Suppressor macrophage (primary cell): ENCODE measurements around the gene GK.
"Not testable (repeated sequence)": the region's sequence is repeated elsewhere in the genome, so short reads cannot be mapped to it uniquely, and the experiment has no call there.

Experiments used
- DNase-seq, 4 experiments: peaks; one replicate each; pipeline ENCODE4 v3.0.0-alpha.2; 2020 to 2022
- total RNA-seq, 17 experiments: gene quantifications; one replicate each; lab custom pipeline; 2026; ENCODE audit warnings: mixed read lengths in 6 of 17, inconsistent platforms in 3 of 17; lab: John Stamatoyannopoulos, UW

The GK gene
- total RNA-seq = 23.1 to 118 (median 32.7) reads per million in 17 experiments

- DNase-seq = peak in 3 of 4 experiments; percentile 19 to 44 (median 24)
Observed at GRCh38 chrX:30653415-30654131, at the start of gene GK. TSS of gene GK (plus strand) at chrX:30653423. CDS start at chrX:30653538, 115 bp downstream.

- no peak for DNase-seq
Observed at GRCh38 chrX:30607155-30607554, 46.1 kb upstream of the GK start.

GRCh38 chrX:30610026-30610425, 43.2 kb upstream of the GK start:
- peak in 1 of 4 experiments; percentile 60 for DNase-seq

DNA sequence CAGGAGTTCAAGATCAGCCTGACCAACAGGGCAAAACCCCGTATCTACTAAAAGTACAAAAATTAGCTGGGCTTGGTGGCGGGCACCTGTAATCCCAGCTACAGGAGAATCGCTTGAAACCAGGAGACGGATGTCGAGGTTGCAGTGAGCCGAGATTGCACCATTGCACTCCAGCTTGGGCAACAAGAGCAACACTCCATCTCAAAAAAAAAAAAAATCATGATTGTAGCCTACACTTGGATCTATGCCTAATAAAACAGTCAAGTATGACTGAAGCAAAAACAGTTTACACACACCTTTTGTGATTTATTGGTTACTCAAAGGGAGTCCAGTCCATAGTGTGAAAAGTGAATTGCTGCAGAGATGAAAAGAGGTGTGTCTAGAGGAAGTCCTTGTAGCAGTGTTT, 41.0 kb upstream of the GK start:
- peak in 1 of 4 experiments; percentile 7 for DNase-seq

GRCh38 chrX:30613721-30614120, 39.5 kb upstream of the GK start:
- DNase-seq = peak; percentile 44 to 93 (median 74)

DNA sequence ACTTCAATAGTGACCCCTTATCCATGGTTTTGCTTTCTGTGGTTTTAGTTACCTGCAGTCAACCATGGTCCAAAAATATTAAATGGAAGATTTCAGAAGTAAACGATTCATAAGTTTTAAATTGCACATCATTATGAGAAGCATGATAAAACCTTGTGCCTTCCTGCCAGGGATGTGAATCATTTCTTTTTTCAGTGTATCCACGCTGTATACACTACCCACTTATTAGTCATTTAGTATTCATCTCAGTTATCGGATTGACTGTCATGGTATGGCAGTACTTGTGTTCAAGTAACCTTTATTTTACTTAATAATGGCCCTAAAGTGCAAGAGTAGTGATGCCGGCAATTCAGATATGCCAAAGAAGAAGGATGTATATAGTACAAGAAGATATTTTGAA, 38.0 kb upstream of the GK start:
- peak in 1 of 4 experiments; percentile 62 for DNase-seq

GRCh38 chrX:30618160-30618765, 35.0 kb upstream of the GK start:
- DNase-seq = peak; percentile 33 to 67 (median 52)

- no peak for DNase-seq
Observed at GRCh38 chrX:30620125-30620524, 33.1 kb upstream of the GK start.

GRCh38 chrX:30620980-30621618, 32.1 kb upstream of the GK start:
- peak; percentile 59 to 83 (median 78) for DNase-seq

DNA sequence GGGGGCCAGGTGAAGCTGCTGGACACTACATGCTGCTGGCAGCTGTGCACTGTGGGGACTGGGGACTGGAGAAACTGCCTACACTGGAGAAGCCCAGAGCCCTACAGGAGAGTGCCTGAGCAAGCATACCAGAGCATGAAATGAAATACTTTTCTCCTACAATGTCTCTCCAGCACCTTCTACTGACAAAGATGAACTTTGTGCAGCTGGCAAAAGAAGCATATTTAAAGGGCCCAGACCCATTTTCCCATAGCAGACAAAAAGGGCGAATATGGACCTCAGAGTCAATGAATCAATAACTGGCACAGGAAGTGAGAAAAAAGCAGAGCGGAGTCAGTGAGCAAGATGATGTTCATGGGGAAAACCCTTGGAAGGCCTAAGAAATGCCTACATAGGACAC, 30.9 kb upstream of the GK start:
- DNase-seq = no peak

DNA sequence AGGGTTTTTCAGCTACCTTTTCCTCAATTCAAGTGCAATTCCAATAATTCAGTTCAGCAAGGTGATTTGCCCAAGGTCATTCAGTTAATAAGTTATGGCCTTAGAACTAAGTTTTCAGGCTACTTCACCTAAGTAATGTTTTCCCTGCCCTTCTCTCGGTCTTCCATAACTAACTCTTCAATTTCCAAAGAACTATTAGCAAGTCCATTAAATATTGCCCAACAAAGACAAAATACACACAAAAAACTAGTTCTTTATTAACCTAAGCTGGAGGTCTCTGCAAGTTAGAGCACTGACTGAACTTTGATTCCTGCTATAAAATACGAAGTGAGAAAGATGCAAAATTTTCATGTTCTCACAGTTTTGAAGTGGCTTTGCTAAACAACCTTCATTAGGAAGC, 26.8 kb upstream of the GK start:
- no peak for DNase-seq

DNA sequence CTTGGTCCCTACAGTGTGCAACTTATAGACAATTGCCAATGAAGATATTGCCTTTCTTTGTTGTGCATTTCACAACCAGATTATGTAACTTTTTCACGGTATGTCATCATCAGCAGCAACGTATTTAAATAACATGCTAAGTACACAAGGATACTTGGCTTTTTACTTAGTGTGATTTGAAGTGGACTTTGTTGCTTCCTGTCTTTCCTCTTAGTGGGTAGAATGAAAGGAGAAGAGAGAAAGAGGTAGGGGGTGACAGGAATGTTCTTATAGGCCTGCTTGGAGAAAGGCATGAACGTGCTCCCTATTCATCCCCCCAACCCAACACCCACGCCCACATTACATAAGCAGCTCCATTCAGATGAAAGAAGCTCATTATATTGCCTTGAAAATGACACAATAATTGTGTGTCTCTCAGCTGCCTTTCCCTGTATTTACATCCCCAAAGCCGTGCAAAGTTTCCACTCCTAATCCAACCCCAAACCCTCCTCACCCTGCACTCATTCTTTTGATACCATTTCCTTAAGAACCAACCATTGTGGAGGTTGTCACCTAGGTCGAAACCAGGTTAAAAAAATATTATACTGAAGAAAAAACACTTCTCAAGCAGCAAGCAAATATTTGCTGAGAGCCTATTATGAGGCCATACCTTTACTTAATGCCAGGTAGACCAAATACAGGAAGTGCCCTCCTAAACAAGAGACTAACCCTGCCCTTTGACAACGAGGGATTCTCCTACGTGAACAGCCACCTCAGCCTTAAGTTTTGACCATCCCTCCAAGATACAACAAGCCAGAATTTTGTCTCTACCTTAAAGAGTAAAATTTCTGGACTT, 25.2 kb upstream of the GK start:
- DNase-seq = peak in 3 of 4 experiments; percentile 16 to 53 (median 45)

DNA sequence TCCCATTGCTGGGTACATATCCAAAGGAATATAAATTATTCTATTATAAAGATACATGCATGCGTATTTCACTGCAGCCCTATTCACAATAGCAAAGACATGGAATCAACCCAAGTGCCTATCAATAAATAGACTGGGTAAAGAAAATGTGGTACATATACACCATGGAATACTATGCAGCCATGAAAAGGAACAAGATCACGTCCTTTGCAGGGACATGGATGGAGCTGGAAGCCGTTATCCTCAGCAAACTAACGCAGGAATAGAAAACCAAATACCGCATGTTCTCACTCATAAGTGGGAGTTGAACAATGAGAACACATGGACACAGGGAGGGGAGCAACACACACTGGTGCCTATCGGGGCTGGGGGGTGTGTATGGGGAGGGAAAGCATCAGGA, 19.2 kb upstream of the GK start:
- DNase-seq = not testable (repeated sequence)

DNA sequence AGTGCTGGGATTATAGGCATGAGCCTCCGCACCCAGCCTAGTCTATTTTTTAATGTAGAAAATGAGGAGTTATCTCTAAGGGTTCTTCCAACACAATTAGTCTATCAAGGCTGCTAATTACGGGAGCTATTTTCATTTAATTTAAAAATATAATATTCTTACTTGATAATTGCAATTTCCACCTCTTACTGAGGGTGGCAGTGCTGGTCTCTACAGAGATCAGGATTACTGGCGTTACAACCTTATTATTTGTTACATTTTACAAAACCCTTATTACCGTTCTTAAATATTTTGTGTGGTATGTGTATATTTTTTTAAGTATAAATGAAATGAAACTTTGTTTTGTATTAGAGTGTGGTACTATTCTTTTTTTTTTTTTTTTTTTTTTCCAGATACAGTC, 17.6 kb upstream of the GK start:
- peak; percentile 35 to 63 (median 50) for DNase-seq

GRCh38 chrX:30637874-30638815, 15.1 kb upstream of the GK start:
- peak; percentile 69 to 88 (median 78) for DNase-seq

DNA sequence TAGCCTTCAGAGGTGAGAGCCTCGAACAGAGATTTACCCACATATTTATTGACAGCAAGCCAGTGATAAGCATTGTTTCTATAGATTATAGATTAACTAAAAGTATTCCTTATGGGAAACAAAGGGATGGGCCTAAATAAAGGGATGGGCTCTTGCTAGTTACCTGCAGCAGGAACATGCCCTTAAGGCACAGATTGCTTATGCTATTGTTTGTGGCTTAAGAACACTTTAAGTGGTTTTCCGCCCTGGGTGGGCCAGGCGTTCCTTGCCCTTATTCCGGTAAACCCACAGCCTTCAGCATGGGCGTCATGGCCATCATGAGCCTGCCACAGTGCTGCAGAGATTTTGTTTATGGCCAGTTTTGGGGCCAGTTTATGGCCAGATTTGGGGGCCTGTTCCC, 13.5 kb upstream of the GK start:
- DNase-seq = not testable (repeated sequence)

- DNase-seq = no peak
Observed at GRCh38 chrX:30642642-30643041, 10.6 kb upstream of the GK start.

DNA sequence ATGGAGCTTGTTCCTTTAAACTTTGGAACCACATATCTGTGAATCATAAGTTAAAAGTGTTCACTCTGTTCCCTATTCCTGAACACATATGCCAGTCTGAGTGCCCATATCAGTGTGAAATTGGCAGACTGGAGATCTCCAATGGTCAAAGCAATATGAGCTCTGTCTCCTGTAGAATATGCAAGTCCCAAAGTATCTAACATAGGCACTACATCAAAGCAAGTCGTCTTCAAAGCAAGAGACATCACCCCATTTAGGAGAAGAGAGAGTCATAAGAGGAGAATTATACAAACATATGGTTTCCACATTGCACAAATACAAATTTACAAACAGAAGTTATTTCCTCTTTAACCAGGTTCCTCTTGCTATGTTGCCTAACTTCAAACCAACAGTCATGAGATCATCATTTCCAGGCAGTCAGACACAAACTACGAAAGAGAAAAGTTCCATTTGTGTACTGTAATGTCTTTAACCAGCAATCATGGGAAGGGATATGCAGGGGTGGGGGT, 9.9 kb upstream of the GK start:
- DNase-seq = peak; percentile 49 to 89 (median 72)

DNA sequence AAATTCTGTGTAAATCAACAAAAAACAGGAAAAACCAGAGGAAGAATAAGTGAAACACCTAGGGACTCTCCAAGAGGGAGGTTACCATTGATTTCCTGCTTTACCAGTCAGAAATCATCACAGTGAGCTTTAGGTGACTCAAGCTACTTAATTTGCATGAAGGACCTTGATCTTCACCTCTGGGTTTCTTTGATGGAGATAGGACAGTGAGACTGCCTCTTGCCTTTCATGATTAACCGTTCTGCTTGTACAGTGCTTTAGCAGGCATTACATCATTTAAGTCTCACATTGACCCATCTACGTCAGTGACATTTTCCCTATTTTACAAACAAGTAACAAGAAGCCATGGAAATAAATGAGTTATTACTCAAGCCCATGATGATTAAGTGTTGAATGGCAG, 3.4 kb upstream of the GK start:
- DNase-seq = peak in 2 of 4 experiments; percentile 46 to 65

- DNase-seq = peak; percentile 94 to 97 (median 96)
Observed at GRCh38 chrX:30652527-30653414, 452 bp upstream of the GK start.
